Retinal pigment epithelial cell (primary cell): ENCODE results near the gene GPR158.
"Not testable (repeated sequence)": the region's sequence is repeated elsewhere in the genome, so short reads cannot be mapped to it uniquely, and the experiment has no call there.

ENCODE experiments used
- DNase-seq: peaks from one replicate; pipeline ENCODE4 v3.0.0-alpha.2; 2010; ENCODE audit warnings: low read depth
- H3K4me3 ChIP-seq: 2 replicates; pipeline ENCODE4 v1.5.1; 2011; ENCODE audit warnings: mild to moderate bottlenecking, low read length, control low read depth, moderate library complexity
- TF ChIP-seq, protein P1 (sequence below): conservative IDR thresholded peaks from 2 replicates; pipeline ENCODE4 v1.5.1; 2011; ENCODE audit warnings: low read depth, low read length, control low read depth, inconsistent platforms

Gene GPR158

GRCh38 chr10:25356609-25357008 is 181.8 kb downstream of the GPR158 start:
- H3K4me3 ChIP-seq, result no peak overlapping the region
- TF ChIP-seq, protein P1, sequence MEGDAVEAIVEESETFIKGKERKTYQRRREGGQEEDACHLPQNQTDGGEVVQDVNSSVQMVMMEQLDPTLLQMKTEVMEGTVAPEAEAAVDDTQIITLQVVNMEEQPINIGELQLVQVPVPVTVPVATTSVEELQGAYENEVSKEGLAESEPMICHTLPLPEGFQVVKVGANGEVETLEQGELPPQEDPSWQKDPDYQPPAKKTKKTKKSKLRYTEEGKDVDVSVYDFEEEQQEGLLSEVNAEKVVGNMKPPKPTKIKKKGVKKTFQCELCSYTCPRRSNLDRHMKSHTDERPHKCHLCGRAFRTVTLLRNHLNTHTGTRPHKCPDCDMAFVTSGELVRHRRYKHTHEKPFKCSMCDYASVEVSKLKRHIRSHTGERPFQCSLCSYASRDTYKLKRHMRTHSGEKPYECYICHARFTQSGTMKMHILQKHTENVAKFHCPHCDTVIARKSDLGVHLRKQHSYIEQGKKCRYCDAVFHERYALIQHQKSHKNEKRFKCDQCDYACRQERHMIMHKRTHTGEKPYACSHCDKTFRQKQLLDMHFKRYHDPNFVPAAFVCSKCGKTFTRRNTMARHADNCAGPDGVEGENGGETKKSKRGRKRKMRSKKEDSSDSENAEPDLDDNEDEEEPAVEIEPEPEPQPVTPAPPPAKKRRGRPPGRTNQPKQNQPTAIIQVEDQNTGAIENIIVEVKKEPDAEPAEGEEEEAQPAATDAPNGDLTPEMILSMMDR, result no peak
- no peak for DNase-seq

DNA sequence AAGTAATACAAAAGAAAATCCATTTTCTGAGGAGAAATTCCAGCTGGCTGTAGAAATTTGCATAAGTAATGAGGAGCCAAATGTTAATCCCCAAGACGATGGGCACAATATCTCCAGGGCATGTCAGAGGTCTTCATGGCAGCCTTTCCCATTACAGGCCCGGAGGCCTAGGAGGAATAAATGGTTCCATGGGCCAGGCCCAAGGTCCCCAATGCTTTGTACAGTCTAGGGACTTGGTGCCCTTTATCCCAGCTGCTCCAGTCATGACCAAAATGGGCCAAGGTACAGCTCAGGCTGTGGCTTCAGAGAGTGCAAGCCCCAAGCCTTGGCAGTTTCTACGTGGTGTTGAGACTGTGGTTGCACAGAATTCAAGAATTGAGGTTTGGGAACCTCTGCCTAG is 182.5 kb downstream of the GPR158 start:
- H3K4me3 ChIP-seq, result no peak overlapping the region
- DNase-seq, result no peak
- TF ChIP-seq, protein P1, result no peak

- DNase-seq, result no peak
- TF ChIP-seq, protein P1, result no peak
- H3K4me3 ChIP-seq, result no peak overlapping the region
Observed at GRCh38 chr10:25382029-25382810, 207.4 kb downstream of the GPR158 start.

GRCh38 chr10:25382901-25383300 is 208.1 kb downstream of the GPR158 start:
- not testable (repeated sequence) for DNase-seq, H3K4me3 ChIP-seq

GRCh38 chr10:25383686-25384085 is 208.9 kb downstream of the GPR158 start:
- TF ChIP-seq, protein P1, result no peak
- H3K4me3 ChIP-seq, result no peak overlapping the region
- no peak for DNase-seq

DNA sequence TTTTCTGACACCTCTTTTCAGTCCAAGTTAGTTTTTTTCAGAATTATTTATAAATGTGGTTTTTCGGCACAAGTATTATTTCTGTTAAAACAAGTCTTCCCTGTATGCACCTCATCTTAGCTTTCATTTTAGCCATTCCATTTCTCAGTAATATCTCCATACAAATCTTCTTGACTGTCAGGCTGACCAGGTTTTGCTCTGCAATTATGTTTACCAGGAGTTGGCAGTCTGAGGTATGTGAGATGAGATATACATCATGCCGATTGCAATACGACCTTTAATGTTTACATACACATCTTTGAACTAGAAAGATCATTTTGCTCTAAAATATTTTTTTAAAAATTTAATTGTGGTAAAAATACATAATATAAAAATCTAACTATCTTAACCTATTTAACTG is 209.8 kb downstream of the GPR158 start:
- no peak for DNase-seq
- H3K4me3 ChIP-seq, result no peak overlapping the region
- TF ChIP-seq, protein P1, result no peak

DNA sequence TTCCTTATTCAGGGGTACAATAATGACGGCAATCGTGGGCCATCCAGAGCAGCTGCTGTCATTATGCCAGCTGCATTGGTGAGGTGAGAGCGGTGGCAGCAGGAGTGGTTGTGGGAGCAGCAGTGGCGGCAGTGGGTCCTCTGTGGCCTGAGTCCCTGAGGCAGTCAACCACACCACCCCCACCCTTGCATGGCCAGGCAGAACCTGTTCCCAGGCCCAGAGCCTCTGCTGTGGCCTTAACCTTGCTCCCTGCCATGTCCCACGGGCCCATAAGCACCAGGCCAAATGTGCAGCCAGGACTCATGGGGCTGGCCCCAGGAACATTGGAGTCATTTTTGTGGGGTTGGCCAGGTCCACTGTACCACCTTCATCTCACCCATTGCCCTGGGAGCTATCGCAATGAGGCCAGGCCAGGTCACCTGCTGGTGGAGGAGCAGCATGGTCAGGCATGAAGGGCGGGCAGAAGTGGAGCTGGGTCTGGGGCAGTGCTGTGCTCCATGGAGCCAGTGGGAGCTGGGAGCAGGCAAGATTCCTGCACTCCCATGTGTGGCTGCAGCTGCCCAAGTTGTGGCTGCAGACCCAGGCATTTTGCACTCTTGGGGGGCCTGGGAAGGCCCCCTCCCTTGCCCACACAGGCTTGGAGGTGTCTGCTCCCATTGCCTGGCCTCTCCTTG is 213.5 kb downstream of the GPR158 start:
- H3K4me3 ChIP-seq, result no peak overlapping the region
- TF ChIP-seq, protein P1, result no peak
- no peak for DNase-seq
